ENCODE measurements around the gene CHMP6. TPM values are rescaled to one million over a fixed set of nuclear protein-coding genes. Genes with fewer than 3 reads are reported as not detected.

CHMP6 gene
- total and polyA plus RNA-seq, 9 of the 15 experiments (the other 6 are each of a cell fraction or from before 2014, with no cell fraction given) = 0.25 to 30.4 (median 13.4) TPM

DNA sequence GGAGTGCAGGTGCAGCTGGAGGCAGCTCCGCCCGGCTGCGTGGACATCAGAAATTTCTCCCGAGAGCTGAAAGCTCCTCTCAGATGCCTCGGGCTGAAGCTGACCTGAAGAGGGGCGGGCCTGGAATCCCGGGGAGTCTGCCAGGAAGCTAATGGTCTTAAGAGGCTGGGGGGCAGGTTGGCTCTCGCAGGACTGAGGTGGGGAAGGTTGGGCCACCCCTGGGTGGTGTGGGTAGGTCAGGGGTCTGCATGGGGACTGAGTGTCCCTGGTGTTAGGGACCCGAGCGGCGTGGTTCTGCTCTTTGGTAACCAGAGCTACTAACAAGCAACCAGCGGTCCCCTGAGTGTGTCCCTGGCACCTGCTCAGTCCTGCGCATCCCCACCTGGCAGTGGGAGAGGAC is 3.5 kb downstream of the CHMP6 start:
- intact Hi-C loops (cut with micrococcal nuclease) (no loop called here), in situ Hi-C loops (cut with MboI) (no loop called here)
- peak in 1 of 4 experiments; percentile 6 for DNase-seq (ENCODE audit: extremely low read depth in 1 of 4, low spot score in 3 of 4)
- FAIRE-seq = no peak
- no peaks in the 10 kb centered on the region for H4K20me1 ChIP-seq (replicated peaks; ENCODE audit: control insufficient read depth, insufficient read depth, low read length)
- H2AFZ ChIP-seq (ENCODE audit: low read depth, low read length) = no peak overlapping the region
- no peak for ATAC-seq
- POLR2A ChIA-PET = interaction anchor here (0.6 kb wide), 2 partner anchors 41 to 1337 kb away, joined by 3 read pairs; no protein-coding TSS in a partner anchor
- no peaks in the 10 kb centered on the region for H3K9me1 ChIP-seq (ENCODE audit: control insufficient read depth, insufficient read depth, low read length)
- TF ChIP-seq RBFOX2 (IDR thresholded peaks at IDR 0.05; ENCODE audit: low read depth, low read length) (0 out of 2 replicates have a peak, but pooled peaks have one; percentile 12), TEAD2 (tag; IDR thresholded peaks at IDR 0.05) (no peak)
- no peak overlapping the region for H3K27ac ChIP-seq (ENCODE audit: extremely low read depth, low read depth, low read length)
- 96% methylated on average over 11 of the region's 13 CpGs for WGBS (ENCODE audit: insufficient coverage, low coverage, missing lambda C conversion rate)
- no peak overlapping the region; a peak in 1 of 4 replicates for H3K9ac ChIP-seq (ENCODE audit: insufficient read depth in 1 of 2, low read depth in 2 of 2, low read length in 2 of 2)
- H3K36me3 ChIP-seq (ENCODE audit: control insufficient read depth, insufficient read depth, low read length) = peaks cover 48% of the 10 kb centered on the region; the same call in 1 of the 3 replicates
- no TSS peak for BruUV-seq (replicated peaks)
- CTCF ChIA-PET (ENCODE audit: low intra/inter-chr PET ratio) = no interaction called here
- no peak overlapping the region for H3K4me3 ChIP-seq
- H3K4me1 ChIP-seq (replicated peaks in 1 of 2; ENCODE audit: control insufficient read depth in 2 of 2, insufficient read depth in 2 of 2, low read length in 2 of 2) = peaks cover 9 to 70% of the 10 kb centered on the region in 2 experiments; a peak in 4 of 5 replicates
- no peak overlapping the region for H3K4me2 ChIP-seq (ENCODE audit: insufficient read depth, low read length)
- H3K27me3 ChIP-seq (ENCODE audit: control insufficient read depth in 2 of 2, insufficient read depth in 2 of 2, low read length in 2 of 2) = no peaks in the 10 kb centered on the region
- H3K79me2 ChIP-seq (ENCODE audit: control insufficient read depth, insufficient read depth, low read length) = peaks cover 20% of the 10 kb centered on the region
- H3K9me3 ChIP-seq (replicated peaks; ENCODE audit: control insufficient read depth, insufficient read depth, low read depth, low read length) = no peaks in the 10 kb centered on the region

DNA sequence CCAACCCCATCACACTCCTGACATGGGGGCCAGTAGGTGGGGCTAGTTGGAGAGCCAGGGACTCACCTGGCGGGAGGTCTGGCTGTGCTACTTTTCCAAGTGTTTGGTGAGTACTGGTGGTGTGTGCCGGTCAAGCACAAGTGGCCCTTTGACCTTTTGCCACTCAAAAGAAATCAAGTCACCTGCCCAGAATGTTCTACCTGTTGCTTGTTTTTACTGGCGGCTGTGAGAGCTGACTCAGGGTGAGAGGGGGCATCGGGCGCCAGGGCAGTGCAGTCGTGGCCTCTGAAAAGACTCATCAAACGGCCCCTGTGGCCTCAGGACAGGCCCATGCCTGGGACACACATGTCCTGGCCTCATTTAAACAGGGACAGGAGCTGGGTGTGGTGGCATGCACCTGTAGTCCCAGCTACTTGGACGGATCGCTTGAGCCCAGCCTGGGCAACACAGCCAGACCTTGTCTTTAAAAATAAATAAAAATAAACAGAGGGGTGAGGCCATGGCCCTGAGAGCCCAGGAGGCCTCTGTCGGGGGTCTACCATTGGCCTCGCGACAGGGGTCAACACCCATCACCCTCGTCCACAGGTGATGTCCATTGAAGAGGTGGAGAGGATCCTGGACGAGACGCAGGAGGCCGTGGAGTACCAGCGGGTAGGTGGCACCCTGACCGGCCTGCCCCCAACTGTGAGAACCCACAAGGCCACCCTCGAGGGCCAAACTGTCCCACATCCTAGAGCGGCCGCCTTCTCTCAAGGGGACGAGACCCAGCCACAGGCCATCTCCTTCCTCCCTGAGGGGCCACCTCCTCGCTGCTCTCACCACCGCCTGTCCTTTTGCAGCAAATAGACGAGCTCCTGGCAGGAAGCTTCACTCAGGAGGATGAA is 5.0 kb downstream of the CHMP6 start:
- POLR2A ChIA-PET = interaction anchor here (0.6 kb wide), 1 partner anchor 26 kb away, joined by 4 read pairs; no protein-coding TSS in a partner anchor
- CTCF ChIA-PET (ENCODE audit: low intra/inter-chr PET ratio) = interaction anchor here (0.7 kb wide), 1 partner anchor 105 kb away, joined by 3 read pairs; no protein-coding TSS in a partner anchor

More for the DNA sequence above, 5.0 kb downstream of the CHMP6 start:
- intact Hi-C loops (cut with micrococcal nuclease) = no loop called here
- DNase-seq (ENCODE audit: extremely low read depth in 1 of 4, low spot score in 3 of 4) (peak in 1 of 4 experiments; percentile 10), FAIRE-seq (no peak), ATAC-seq (no peak)
- 90% methylated on average over 21 of the region's 25 CpGs for WGBS (ENCODE audit: insufficient coverage, low coverage, missing lambda C conversion rate)
- H3K9me3 ChIP-seq (replicated peaks; ENCODE audit: control insufficient read depth, insufficient read depth, low read depth, low read length) = no peaks in the 10 kb centered on the region
- H3K27me3 ChIP-seq (ENCODE audit: control insufficient read depth in 2 of 2, insufficient read depth in 2 of 2, low read length in 2 of 2) = no peaks in the 10 kb centered on the region
- peaks cover 49% of the 10 kb centered on the region; the same call in 1 of the 3 replicates for H3K36me3 ChIP-seq (ENCODE audit: control insufficient read depth, insufficient read depth, low read length)
- H2AFZ ChIP-seq (ENCODE audit: low read depth, low read length) = no peak overlapping the region
- in situ Hi-C loops (cut with MboI) = no loop called here
- H3K4me2 ChIP-seq (ENCODE audit: insufficient read depth, low read length) = no peak overlapping the region
- H3K9me1 ChIP-seq (ENCODE audit: control insufficient read depth, insufficient read depth, low read length) = no peaks in the 10 kb centered on the region
- TF ChIP-seq CEBPG (CRISPR knock-in tag; IDR thresholded peaks at IDR 0.05) = no peak
- no peak for TF ChIP-seq CEBPG (tag; conservative IDR thresholded peaks at IDR 0.05 in 1 of 2, IDR thresholded peaks at IDR 0.05 in 1 of 2)
- TF ChIP-seq HDAC6 (IDR thresholded peaks at IDR 0.05; ENCODE audit: low read depth, low read length) = no peak
- 0 out of 2 replicates have a peak, but pooled peaks have one; percentile 9 for TF ChIP-seq POLR2G (IDR thresholded peaks at IDR 0.05; ENCODE audit: low read depth, low read length)
- no peak overlapping the region for H3K4me3 ChIP-seq
- peaks cover 17% of the 10 kb centered on the region for H3K79me2 ChIP-seq (ENCODE audit: control insufficient read depth, insufficient read depth, low read length)
- H3K4me1 ChIP-seq (replicated peaks in 1 of 2; ENCODE audit: control insufficient read depth in 2 of 2, insufficient read depth in 2 of 2, low read length in 2 of 2) = peaks cover 9 to 75% of the 10 kb centered on the region in 2 experiments; a peak in 4 of 5 replicates
- H3K27ac ChIP-seq (ENCODE audit: extremely low read depth, low read depth, low read length) = no peak overlapping the region
- BruUV-seq (replicated peaks) = no TSS peak
- H3K9ac ChIP-seq (ENCODE audit: insufficient read depth in 1 of 2, low read depth in 2 of 2, low read length in 2 of 2) = no peak overlapping the region
- H4K20me1 ChIP-seq (replicated peaks; ENCODE audit: control insufficient read depth, insufficient read depth, low read length) = no peaks in the 10 kb centered on the region
